HEK293 (cell line): ENCODE measurements around the gene RRP1B.

ENCODE experiments used
- CTCF ChIP-seq: fragments of 450-650 bp; formaldehyde crosslinking; IDR thresholded peaks from 2 replicates; pipeline ENCODE4 v1.5.1; 2016; ENCODE audit warnings: missing biosample characterization, missing genetic modification characterization
- ELK4 ChIP-seq: IDR thresholded peaks from 2 replicates; pipeline ENCODE4 v1.6.1; 2011; ENCODE audit warnings: mild to moderate bottlenecking, low read depth, low read length, borderline replicate concordance
- GLI4 ChIP-seq: fragments of 450-650 bp; formaldehyde crosslinking; IDR thresholded peaks from 2 replicates; pipeline ENCODE4 v1.5.1; 2016; ENCODE audit warnings: missing biosample characterization, missing genetic modification characterization
- OVOL3 ChIP-seq: fragments of 450-650 bp; formaldehyde crosslinking; IDR thresholded peaks from 2 replicates; pipeline ENCODE4 v1.5.1; 2016; ENCODE audit warnings: missing biosample characterization, missing genetic modification characterization
- SP2 ChIP-seq: fragments of 450-650 bp; formaldehyde crosslinking; IDR thresholded peaks from 2 replicates; pipeline ENCODE4 v1.5.1; 2016; ENCODE audit warnings: missing biosample characterization, missing genetic modification characterization
- YY1 ChIP-seq: fragments of 450-650 bp; formaldehyde crosslinking; IDR thresholded peaks from 2 replicates; pipeline ENCODE4 v1.5.1; 2018; ENCODE audit warnings: missing biosample characterization, missing genetic modification characterization
- ZBTB8A ChIP-seq: fragments of 450-650 bp; formaldehyde crosslinking; IDR thresholded peaks from 2 replicates; pipeline ENCODE4 v1.5.1; 2016; ENCODE audit warnings: missing biosample characterization, missing genetic modification characterization
- ZNF146 ChIP-seq: fragments of 450-650 bp; formaldehyde crosslinking; IDR thresholded peaks from 2 replicates; pipeline ENCODE4 v1.5.1; 2016; ENCODE audit warnings: missing biosample characterization, missing genetic modification characterization
- ZNF274 ChIP-seq, 2 experiments: fragments of 200-500 bp in 1 of 2; fragments of 450-650 bp in 1 of 2; sonication (Bioruptor generic) in 1 of 2; formaldehyde crosslinking in 1 of 2; IDR thresholded peaks; 2 replicates each; pipeline versions ENCODE4 v1.5.1 to v1.6.1; 2014 to 2016; ENCODE audit warnings: borderline replicate concordance in 1 of 2, inconsistent platforms in 1 of 2, low read length in 1 of 2, missing biosample characterization in 1 of 2, missing genetic modification characterization in 1 of 2
- ZNF280D ChIP-seq: fragments of 450-650 bp; formaldehyde crosslinking; IDR thresholded peaks from 2 replicates; pipeline ENCODE4 v1.5.1; 2016; ENCODE audit warnings: missing biosample characterization, missing genetic modification characterization
- ZSCAN30 ChIP-seq: fragments of 450-650 bp; IDR thresholded peaks from 2 replicates; pipeline ENCODE4 v1.5.1; 2018; ENCODE audit warnings: missing biosample characterization, mild to moderate bottlenecking, missing genetic modification characterization, moderate library complexity
- TF ChIP-seq, protein P1 (sequence below): fragments of 450-650 bp; formaldehyde crosslinking; IDR thresholded peaks from 2 replicates; pipeline ENCODE4 v1.5.1; 2016; ENCODE audit warnings: missing biosample characterization, missing genetic modification characterization

- TF ChIP-seq SP2 (tag by site-specific recombination) = no peak
- TF ChIP-seq ZSCAN30 (tag by site-specific recombination) = no peak
- no peak for TF ChIP-seq ZBTB8A (tag by site-specific recombination)
- no peak for TF ChIP-seq CTCF (tag by site-specific recombination)
- no peak for TF ChIP-seq YY1 (tag by site-specific recombination)
- TF ChIP-seq, protein P1, sequence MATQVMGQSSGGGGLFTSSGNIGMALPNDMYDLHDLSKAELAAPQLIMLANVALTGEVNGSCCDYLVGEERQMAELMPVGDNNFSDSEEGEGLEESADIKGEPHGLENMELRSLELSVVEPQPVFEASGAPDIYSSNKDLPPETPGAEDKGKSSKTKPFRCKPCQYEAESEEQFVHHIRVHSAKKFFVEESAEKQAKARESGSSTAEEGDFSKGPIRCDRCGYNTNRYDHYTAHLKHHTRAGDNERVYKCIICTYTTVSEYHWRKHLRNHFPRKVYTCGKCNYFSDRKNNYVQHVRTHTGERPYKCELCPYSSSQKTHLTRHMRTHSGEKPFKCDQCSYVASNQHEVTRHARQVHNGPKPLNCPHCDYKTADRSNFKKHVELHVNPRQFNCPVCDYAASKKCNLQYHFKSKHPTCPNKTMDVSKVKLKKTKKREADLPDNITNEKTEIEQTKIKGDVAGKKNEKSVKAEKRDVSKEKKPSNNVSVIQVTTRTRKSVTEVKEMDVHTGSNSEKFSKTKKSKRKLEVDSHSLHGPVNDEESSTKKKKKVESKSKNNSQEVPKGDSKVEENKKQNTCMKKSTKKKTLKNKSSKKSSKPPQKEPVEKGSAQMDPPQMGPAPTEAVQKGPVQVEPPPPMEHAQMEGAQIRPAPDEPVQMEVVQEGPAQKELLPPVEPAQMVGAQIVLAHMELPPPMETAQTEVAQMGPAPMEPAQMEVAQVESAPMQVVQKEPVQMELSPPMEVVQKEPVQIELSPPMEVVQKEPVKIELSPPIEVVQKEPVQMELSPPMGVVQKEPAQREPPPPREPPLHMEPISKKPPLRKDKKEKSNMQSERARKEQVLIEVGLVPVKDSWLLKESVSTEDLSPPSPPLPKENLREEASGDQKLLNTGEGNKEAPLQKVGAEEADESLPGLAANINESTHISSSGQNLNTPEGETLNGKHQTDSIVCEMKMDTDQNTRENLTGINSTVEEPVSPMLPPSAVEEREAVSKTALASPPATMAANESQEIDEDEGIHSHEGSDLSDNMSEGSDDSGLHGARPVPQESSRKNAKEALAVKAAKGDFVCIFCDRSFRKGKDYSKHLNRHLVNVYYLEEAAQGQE (tag by site-specific recombination) = no peak
- TF ChIP-seq ZNF280D = no peak
- no peak for TF ChIP-seq OVOL3 (tag by site-specific recombination)
- TF ChIP-seq ZNF274 (IDR thresholded peaks at IDR 0.05; ENCODE audit: low read length) = no peak
- no peak for TF ChIP-seq ZNF274 (tag by site-specific recombination; IDR thresholded peaks at IDR 0.05; ENCODE audit: borderline replicate concordance)
- TF ChIP-seq ELK4 = no peak
- TF ChIP-seq GLI4 (tag by site-specific recombination) = no peak
- TF ChIP-seq ZNF146 (tag by site-specific recombination) = no peak
Measured at GRCh38 chr21:43743947-43744346, 84.6 kb downstream of the RRP1B start.
